Body of pancreas (tissue), 4 donors: ENCODE measurements around the gene SETDB2. TPM values are rescaled to one million over a fixed set of nuclear protein-coding genes. Genes with fewer than 3 reads are reported as not detected.

Source experiments
- ATAC-seq: fragments of 150-250 bp; one replicate; pipeline ENCODE4 v1.9.1; 2016
- DNase-seq, 4 donors: peaks; one replicate each; pipeline ENCODE4 v3.0.0-alpha.2; 2019
- H3K27ac ChIP-seq, 4 donors: fragments of 200-600 bp; sonication (generic); 1 replicate in 3 of 4; 2 replicates in 1 of 4; pipeline versions ENCODE4 v1.5.1 to v1.6.1; 2016 to 2019; ENCODE audit warnings: mild to moderate bottlenecking in 1 of 4, mixed read lengths in 1 of 4, moderate library complexity in 1 of 4
- H3K27me3 ChIP-seq, 2 donors: fragments of 200-600 bp; sonication (generic); one replicate each; pipeline ENCODE4 v1.6.0; 2016; ENCODE audit warnings: mild to moderate bottlenecking in 1 of 2
- H3K36me3 ChIP-seq, 2 donors: fragments of 200-600 bp; sonication (generic); replicated peaks in 1 of 2; 2 replicates each; pipeline ENCODE4 v1.5.1; 2016; ENCODE audit warnings: low read depth in 2 of 2; ENCODE audit not compliant: insufficient read depth in 1 of 2
- H3K4me1 ChIP-seq: fragments of 200-600 bp; sonication (generic); one replicate; pipeline ENCODE4 v1.6.0; 2016
- H3K4me3 ChIP-seq, 2 donors: fragments of 200-600 bp; sonication (generic); 1 replicate in 1 of 2; 2 replicates in 1 of 2; pipeline ENCODE4 v1.5.1; 2016 to 2019
- H3K9me3 ChIP-seq, 3 donors: fragments of 200-600 bp; sonication (generic); 1 replicate in 2 of 3; 2 replicates in 1 of 3; pipeline ENCODE4 v1.5.1; 2016
- CTCF ChIP-seq, 7 experiments: fragments of 450-650 bp in 4 of 7; fragments of 200-600 bp in 3 of 7; sonication (generic) in 3 of 7; IDR thresholded peaks; one replicate each; pipeline ENCODE4 v1.5.1; 2016 to 2019; ENCODE audit warnings: antibody characterized with exemption in 7 of 7
- POLR2A ChIP-seq, 3 donors: fragments of 450-650 bp; IDR thresholded peaks; one replicate each; pipeline ENCODE4 v1.6.1; 2016; ENCODE audit warnings: antibody characterized with exemption in 3 of 3, mild to moderate bottlenecking in 2 of 3
- WGBS, 2 donors: methylation state at CpG; one replicate each; pipeline ENCODE4 v1.1.5; 2017; 5-methylcytosine and 5-hydroxymethylcytosine counted together
- intact Hi-C: fragments of 100-400 bp; cut with DNase I; formaldehyde crosslinking; loops from one replicate; pipeline ENCODE4 v1.15.1; 2023
- total RNA-seq, 2 donors: library from RNA; depleted of rRNA; stranded (reverse); fragments of >200 nt; gene quantifications; one replicate each; pipeline ENCODE4 v1.1.0, GENCODE V29; 2016

SETDB2 gene
- total RNA-seq, 2 donors from 2014 or later = 4.9 to 8.6 TPM

DNA sequence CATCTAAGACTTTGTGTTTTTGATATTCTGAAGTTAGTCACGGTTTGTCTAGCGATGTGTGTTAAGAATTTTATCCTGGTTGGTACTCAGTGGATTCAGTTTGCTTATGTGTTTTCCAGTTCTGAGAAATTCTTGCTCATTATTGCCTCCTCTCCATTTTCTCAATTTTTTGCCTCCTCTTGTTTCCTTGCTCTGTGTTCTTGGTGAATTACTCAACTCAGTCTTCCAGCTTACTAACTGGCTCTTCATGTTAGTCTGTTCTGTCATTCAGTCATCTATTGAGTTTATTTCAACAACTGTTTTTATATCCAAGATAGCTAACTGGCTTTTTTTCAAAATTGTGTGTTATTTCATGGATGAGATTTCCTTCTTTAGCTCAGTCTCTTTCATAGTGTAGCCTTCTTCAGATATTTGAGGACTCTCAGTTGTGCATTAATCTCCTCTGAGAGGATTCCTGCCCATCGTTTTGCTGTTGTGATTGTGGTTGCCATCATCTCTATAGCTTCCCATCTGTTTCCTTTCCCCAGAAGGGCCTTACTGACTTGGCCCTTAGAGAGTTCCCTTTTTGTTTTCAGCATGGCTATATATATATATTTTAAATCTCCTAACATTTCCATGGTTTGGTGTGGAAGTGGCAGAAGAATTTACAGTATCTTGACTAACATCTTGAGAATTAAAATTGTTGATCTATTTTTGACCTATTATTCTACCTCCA, 6.2 kb downstream of the SETDB2 start:
- TF ChIP-seq POLR2A (IDR thresholded peaks at IDR 0.05) (no peak), CTCF (IDR thresholded peaks at IDR 0.05) (no peak)
- Histone ChIP-seq H3K36me3 (no peaks in the 10 kb centered on the region), H3K4me1 (peaks cover 40% of the 10 kb centered on the region), H3K4me3 (no peak overlapping the region), H3K9me3 (no peaks in the 10 kb centered on the region), H3K27ac (no peak overlapping the region), H3K27me3 (no peaks in the 10 kb centered on the region)
- no peak for ATAC-seq
- DNase-seq = no peak
- WGBS, 2 donors = 78 to 84% methylated on average over 3 of the region's 3 CpGs
- intact Hi-C loops = no loop called here

DNA sequence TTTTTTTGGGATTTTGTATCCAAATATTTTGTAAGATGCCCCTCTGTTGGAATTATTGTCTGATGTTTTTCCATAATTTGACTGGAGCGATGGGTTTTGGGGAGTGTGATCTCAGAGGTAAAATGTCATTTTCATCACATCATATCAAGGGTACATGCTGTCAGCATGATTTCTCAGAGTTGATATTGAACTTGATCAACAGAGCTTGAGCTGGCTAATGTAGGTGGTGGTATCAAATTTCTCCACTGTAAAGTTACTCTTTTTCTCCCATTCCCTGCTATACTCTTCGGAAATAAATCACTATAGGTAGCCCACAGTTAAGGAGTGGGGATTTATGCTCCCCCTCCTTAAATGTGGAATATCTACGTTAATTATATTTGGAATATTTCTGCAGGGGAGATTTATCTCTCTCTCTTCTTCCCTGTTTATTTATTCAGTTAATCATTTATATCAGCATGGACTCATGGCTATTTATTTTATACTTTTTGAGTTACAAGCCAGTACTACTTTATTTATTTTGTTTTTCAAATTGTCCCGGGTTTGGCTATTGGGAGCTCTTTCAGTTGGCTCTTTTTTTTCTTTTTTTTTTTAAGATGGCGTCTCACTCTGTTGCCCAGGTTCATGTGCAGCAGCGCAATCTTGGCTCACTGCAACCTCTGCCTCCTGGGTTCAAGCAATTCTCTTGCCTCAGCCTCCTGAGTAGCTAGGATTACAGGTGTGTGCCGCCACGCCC, 8.8 kb downstream of the SETDB2 start:
- Histone ChIP-seq H3K27ac (peak overlapping the region in 1 of 4 donors; percentile 8), H3K27me3 (no peaks in the 10 kb centered on the region), H3K9me3 (no peaks in the 10 kb centered on the region), H3K36me3 (no peaks in the 10 kb centered on the region), H3K4me1 (peaks cover 17% of the 10 kb centered on the region), H3K4me3 (no peak overlapping the region)
- no peak for ATAC-seq
- TF ChIP-seq POLR2A (IDR thresholded peaks at IDR 0.05) (no peak), CTCF (IDR thresholded peaks at IDR 0.05) (no peak)
- WGBS, 2 donors = 72 to 80% methylated on average over 8 of the region's 8 CpGs
- intact Hi-C loops = no loop called here
- DNase-seq = no peak

DNA sequence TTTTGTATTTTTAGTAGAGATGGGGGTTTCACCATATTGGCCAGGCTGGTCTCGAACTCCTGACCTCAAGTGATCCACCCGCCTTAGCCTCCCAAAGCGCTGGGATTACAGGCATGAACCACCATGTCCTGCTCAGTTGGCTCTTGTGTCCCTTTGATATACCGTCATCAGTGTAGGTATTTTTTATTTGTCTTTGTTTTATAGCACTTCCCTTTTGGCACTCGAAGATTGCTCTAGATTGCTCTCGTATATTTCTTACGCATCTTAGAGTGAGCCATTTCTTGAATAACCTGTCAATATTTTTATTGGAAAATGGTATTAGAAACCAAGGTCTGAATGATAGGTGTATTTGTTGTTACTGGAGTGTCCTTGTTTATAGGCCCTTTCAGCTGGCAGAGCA, 9.4 kb downstream of the SETDB2 start:
- ATAC-seq (no peak), DNase-seq (no peak)
- no peak for TF ChIP-seq CTCF (IDR thresholded peaks at IDR 0.05)
- TF ChIP-seq POLR2A (IDR thresholded peaks at IDR 0.05) = no peak
- H3K27me3 ChIP-seq = no peaks in the 10 kb centered on the region
- H3K36me3 ChIP-seq = no peaks in the 10 kb centered on the region
- H3K9me3 ChIP-seq = no peaks in the 10 kb centered on the region
- no peak overlapping the region for H3K27ac ChIP-seq
- 95 to 96% methylated on average over 7 of the region's 7 CpGs for WGBS, 2 donors
- H3K4me1 ChIP-seq = peaks cover 11% of the 10 kb centered on the region
- H3K4me3 ChIP-seq = no peak overlapping the region
- intact Hi-C loops = no loop called here

DNA sequence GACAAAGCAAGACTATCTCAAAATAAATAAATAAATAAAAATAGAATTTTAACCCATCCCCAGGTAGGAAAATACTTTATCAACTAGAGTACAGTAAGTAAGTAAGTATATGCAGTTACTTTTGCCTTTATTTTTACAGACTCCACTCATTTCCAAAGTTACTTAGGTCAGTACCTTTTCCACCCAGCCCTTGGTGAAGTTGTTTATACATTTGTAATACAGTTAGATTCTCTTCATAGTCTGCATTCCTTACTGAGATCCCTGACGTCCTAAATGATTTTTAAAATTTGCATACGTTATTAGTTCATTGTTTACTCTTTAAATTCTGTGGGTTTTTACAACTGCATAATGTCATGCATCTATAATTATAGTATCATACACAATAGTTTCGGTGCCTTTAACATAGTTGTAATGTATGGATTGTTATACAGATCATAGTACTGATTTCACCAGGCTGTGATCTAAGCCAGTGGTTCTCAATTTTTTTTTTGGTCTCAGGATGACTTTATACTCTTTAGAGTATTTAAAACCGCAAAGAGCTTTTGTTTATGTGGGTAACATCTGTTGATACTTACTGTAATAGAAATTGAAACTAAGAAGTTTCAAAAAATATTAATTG, 10.4 kb downstream of the SETDB2 start:
- DNase-seq = no peak
- Histone ChIP-seq H3K36me3 (no peaks in the 10 kb centered on the region), H3K27ac (no peak overlapping the region), H3K4me1 (peaks cover 8% of the 10 kb centered on the region), H3K4me3 (no peak overlapping the region), H3K9me3 (no peaks in the 10 kb centered on the region), H3K27me3 (no peaks in the 10 kb centered on the region)
- ATAC-seq = no peak
- intact Hi-C loops = no loop called here
- no peak for TF ChIP-seq POLR2A (IDR thresholded peaks at IDR 0.05)
- no peak for TF ChIP-seq CTCF (IDR thresholded peaks at IDR 0.05)
- 74 to 82% methylated on average over 4 of the region's 4 CpGs for WGBS, 2 donors
